D721Med (cell line): ENCODE measurements around the gene ZDHHC14.

Experiments used
- DNase-seq: peaks from one replicate; pipeline ENCODE4 v3.0.0; 2011; ENCODE audit warnings: low spot score; ENCODE audit not compliant: insufficient read length
- FAIRE-seq: peaks from 2 replicates; lab custom pipeline; 2011; peaks lifted over from hg19 to GRCh38; lab: Jason Lieb, UNC
- TF ChIP-seq, protein P1 (sequence below): IDR thresholded peaks from 2 replicates; pipeline ENCODE4 v1.5.1; 2012; ENCODE audit warnings: mild to moderate bottlenecking, control low read depth; ENCODE audit not compliant: insufficient read depth; ENCODE audit errors: missing control alignments

The ZDHHC14 gene

DNA sequence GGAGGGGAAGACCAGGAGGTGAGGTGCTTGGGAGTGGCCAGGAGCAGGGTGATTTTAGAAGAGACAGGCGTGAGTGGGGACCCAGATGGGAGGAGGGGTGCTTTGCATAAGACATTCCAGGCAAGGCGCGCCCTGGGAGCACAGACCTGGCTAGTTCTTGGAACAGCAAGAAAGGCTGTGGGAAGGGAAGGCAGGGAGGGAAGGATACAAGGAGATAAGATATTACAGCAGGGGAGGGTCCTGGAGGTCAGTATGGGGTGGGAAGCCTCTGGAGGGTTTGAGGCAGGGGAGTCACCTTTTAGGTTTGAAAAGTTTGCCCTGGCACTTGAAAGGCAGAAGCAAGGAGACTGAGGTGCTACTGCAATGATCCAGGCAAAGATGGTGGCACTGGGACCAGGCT lies 111.8 kb downstream of the ZDHHC14 start:
- TF ChIP-seq, protein P1, sequence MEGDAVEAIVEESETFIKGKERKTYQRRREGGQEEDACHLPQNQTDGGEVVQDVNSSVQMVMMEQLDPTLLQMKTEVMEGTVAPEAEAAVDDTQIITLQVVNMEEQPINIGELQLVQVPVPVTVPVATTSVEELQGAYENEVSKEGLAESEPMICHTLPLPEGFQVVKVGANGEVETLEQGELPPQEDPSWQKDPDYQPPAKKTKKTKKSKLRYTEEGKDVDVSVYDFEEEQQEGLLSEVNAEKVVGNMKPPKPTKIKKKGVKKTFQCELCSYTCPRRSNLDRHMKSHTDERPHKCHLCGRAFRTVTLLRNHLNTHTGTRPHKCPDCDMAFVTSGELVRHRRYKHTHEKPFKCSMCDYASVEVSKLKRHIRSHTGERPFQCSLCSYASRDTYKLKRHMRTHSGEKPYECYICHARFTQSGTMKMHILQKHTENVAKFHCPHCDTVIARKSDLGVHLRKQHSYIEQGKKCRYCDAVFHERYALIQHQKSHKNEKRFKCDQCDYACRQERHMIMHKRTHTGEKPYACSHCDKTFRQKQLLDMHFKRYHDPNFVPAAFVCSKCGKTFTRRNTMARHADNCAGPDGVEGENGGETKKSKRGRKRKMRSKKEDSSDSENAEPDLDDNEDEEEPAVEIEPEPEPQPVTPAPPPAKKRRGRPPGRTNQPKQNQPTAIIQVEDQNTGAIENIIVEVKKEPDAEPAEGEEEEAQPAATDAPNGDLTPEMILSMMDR: no peak
- FAIRE-seq (no peak), DNase-seq (no peak)

DNA sequence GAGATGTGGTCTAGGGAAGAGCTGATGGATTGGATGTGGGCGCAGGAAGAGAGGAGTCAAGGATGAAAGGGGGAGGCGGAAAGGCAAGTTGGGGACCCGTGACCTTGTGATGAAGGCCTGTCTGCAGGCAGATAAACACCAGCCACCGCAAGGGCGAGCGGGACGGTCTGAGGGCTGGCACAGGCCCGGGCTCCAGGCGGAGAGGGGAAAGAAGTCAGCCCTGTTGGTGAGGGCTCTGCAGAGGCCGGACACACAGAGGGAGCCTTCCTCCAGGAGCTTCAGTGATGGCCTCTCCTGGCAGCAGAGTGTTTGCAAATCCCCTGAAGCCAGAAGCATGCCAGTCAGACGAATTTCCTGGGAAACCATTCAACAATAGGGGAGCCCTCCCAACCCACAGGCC lies 112.2 kb downstream of the ZDHHC14 start:
- TF ChIP-seq, protein P1: no peak
- FAIRE-seq (no peak), DNase-seq (no peak)

DNA sequence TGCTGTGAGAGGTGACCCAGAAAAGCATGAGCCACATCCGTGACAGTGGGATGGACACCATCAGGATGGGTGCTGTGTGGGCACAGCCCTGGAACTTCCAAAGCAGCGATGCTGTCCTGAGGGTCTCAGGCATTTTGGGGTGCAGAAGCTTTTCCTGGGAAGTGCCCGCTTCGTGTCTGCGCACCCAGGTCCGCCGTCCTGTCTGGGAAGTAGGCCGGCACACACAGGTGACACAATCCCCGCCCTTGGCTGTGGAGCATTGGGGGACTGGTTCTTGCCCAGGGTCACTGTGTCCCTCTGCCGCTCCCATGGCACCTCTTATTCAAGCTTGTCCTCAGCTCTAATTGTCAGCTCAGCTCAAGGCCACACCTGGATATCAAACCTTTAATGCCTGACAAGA lies 112.6 kb downstream of the ZDHHC14 start:
- DNase-seq (no peak), FAIRE-seq (no peak)
- TF ChIP-seq, protein P1: no peak

DNA sequence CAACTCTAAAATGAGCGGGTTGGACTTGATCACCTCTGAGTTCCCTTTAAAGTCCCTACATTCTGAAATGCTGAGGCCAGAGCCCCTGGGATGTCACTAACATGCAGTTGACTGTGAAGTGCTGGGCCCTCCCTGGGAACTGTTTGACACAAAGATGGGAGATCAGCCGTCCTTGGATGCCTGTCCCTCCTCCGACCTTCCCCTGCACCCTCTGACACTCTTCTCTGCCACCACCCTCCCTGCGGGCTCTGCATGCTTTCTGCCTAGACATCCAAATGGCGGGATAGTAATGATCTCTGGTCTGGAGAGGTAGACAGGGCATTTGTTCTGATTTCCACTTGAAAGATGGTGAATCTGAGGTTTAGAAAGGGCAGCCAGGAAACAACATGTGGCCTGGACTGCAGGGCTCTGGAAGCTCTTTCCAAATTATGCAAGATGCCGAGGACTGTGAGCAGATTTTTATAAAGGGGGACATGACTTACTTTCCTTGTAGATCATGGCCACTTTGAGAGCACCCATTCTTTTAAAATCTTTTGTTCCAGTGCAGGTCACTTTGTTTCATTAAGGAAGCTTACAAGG lies 113.2 kb downstream of the ZDHHC14 start:
- FAIRE-seq (no peak), DNase-seq (no peak)
- TF ChIP-seq, protein P1: no peak

DNA sequence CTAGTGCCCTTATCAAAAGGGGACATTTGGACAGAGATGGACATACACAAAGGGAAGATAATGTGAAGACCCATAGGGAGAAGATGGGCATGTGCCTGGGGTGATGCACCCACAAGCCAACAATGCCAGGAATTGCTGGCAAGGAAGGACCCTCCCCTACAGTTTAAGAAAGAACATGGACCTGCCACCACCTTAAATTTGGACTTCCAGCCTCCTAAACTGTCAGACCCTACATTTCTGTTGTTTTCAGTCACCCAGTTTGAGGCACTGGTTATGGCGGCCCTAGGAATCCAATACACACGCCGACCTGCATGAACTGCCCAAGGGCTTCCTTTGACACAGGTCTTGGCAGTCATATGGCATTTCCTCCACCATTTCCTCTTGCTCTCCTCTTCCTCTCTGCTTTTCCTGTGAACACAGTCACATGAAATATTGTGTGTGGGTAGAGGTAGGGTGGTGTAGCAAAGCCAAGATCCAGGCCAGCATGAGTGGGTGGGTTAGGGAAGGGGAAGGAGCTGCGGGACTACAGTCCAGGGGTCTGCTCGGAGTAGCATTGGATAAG lies 115.6 kb downstream of the ZDHHC14 start:
- TF ChIP-seq, protein P1: no peak
- no peak for FAIRE-seq
- DNase-seq: no peak

DNA sequence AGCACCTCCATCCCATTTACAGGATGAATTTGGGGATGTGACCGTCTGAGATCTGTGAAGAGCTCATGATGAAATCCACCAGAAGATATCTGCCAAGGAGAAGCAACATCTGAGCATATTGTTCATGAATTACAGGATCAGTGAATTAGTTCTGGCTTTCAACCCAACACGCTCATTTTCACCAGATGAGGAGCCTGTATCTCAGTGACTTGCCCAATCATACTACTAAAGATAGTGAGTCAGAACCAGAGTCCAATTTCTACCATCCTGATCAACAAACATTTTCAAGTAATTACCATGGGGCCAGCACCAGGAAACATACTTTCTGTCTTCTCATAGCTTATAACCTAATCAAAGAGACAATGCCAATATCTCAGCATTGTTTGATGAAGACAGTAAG lies 116.6 kb downstream of the ZDHHC14 start:
- FAIRE-seq: no peak
- TF ChIP-seq, protein P1: no peak
- no peak for DNase-seq

DNA sequence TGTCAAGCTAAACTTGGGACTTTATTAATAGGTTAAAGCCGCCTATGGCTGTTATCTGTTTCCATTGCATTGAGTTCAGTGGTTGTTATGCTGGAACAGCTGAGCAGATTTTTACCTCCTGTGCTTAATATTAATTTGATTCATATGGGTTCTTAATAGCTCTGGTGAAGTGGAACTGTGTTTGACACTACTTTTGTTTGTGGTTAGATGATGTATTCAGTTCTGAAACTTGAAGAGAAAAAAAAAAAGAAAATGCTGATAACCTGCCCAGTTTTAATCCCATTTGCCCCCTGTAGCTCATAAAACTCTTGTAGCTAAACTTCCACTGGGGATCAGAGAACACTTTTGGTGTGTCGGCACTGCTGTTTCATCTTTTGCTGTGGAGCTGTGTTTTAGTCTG lies 117.8 kb downstream of the ZDHHC14 start:
- FAIRE-seq (no peak), DNase-seq (no peak)
- TF ChIP-seq, protein P1: no peak
